GM10266 (cell line): ENCODE data around the gene PRM3.

ENCODE experiments used
- DNase-seq: peaks from one replicate; pipeline ENCODE4 v3.0.0; 2012; ENCODE audit errors: extremely low spot score
- CTCF ChIP-seq: IDR thresholded peaks from 2 replicates; pipeline ENCODE4 v1.5.1; 2012; ENCODE audit warnings: mild to moderate bottlenecking, low read depth; ENCODE audit not compliant: control insufficient read depth, insufficient read depth; ENCODE audit errors: missing control alignments

Gene PRM3

GRCh38 chr16:11231367-11231970, 42.0 kb downstream of the PRM3 start:
- no peak for TF ChIP-seq CTCF
- DNase-seq: no peak

GRCh38 chr16:11229906-11230305, 43.5 kb downstream of the PRM3 start:
- DNase-seq: no peak
- TF ChIP-seq CTCF: no peak

- no peak for DNase-seq
- no peak for TF ChIP-seq CTCF
Measured at GRCh38 chr16:11229432-11229831, 44.0 kb downstream of the PRM3 start.

- no peak for TF ChIP-seq CTCF
- no peak for DNase-seq
Measured at GRCh38 chr16:11225677-11226549, 47.5 kb downstream of the PRM3 start.

- no peak for TF ChIP-seq CTCF
- peak; percentile 91 for DNase-seq
Measured at GRCh38 chr16:11224894-11225676, 48.3 kb downstream of the PRM3 start.

- peak; percentile 78 for DNase-seq
Measured at GRCh38 chr16:11224096-11224893, 49.1 kb downstream of the PRM3 start.

More at GRCh38 chr16:11224096-11224893, 49.1 kb downstream of the PRM3 start:
- TF ChIP-seq CTCF: no peak
